NOMO-1 treated with DMSO at 0.1 percent for 48 hours (cell line): ENCODE results near the gene NEAT1.

ENCODE experiments used
- DNase-seq: peaks from one replicate; lab custom pipeline; 2025; ENCODE audit not compliant: unreplicated experiment; lab: John Stamatoyannopoulos, UW

NEAT1 gene

DNA sequence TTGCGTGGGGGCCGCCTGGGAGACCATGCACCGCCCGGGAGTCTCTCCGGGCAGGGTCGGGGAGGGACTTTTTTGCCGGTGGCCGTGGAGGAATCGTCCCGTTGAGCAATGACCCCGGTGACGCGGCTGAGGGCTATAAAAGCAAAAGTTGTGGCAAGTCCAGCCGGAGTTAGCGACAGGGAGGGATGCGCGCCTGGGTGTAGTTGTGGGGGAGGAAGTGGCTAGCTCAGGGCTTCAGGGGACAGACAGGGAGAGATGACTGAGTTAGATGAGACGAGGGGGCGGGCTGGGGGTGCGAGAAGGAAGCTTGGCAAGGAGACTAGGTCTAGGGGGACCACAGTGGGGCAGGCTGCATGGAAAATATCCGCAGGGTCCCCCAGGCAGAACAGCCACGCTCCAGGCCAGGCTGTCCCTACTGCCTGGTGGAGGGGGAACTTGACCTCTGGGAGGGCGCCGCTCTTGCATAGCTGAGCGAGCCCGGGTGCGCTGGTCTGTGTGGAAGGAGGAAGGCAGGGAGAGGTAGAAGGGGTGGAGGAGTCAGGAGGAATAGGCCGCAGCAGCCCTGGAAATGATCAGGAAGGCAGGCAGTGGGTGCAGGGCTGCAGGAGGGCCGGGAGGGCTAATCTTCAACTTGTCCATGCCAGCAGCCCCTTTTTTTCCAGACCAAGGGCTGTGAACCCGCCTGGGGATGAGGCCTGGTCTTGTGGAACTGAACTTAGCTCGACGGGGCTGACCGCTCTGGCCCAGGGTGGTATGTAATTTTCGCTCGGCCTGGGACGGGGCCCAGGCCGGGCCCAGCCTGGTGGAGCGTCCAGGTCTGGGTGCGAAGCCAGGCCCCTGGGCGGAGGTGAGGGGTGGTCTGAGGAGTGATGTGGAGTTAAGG is at the start of gene NEAT1:
NEAT1 (plus strand) TSS at position 166 of the 883 bp plus-strand sequence.
- DNase-seq: peak; percentile 84

DNA sequence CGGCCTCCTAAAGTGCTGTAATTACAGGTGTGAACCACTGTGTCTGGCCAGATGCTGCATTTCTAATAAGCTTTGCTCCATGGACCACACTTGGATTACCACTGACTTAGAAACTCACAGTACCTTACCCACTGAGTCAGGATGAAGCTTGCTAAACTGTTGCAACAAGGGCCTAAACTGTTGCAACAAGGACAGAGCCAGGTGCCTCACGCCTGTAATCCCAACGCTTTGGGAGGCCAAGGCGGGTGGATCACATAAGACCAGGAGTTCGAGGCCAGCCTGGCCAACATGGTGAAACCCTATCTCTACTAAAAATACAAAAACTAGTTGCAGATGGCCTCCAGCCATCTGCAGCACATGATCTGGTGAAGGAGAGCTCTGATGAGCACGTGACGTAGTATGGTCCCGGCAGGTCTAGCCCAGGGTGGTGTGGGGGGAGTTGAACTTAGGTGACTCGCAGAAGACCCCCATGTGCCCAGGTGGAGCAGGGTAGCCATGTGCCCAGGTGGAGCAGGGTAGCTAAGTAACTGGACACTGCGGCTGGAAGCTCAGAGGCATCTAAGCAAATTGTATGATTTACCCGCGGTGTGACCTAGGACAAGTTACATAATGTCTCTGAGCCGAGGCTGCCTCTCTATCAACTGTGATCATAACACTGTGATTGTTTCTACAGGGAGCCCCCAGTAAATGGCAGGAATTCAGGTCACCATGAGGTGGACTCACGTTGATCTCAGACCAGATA is 48.6 kb upstream of the NEAT1 start:
- DNase-seq: no peak

- DNase-seq: no peak
Measured at GRCh38 chr11:65375012-65375411, 47.6 kb upstream of the NEAT1 start.

DNA sequence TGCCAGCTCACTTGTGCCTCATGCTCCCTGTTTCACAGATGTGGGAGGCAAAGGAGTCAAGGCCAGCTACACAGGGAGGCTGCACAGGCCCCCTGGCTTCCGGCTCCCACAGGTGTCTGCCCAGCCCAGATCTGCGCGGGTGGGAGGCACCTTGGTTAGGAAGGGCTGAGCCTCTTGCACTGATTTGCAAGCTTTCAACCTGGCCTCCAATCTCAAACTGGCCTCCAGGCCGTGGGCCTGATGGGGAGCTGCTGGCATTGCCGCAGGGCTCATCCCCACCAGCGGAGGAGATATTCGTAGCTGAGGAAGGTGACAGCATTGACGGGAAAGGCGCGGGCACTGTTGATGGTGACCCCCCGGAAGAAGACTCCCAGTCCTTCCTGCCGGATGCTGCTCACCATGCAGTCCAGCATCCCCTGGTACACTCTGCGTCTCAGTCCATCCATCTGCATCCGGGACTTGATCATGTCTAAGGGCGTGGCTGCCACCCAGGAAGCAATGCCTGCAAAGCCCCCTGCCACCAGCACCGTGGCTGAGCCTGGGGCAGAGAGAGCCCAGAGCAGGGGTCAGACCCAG is 46.4 kb upstream of the NEAT1 start:
- DNase-seq: no peak

GRCh38 chr11:65377036-65377435 is 45.6 kb upstream of the NEAT1 start:
- no peak for DNase-seq

DNA sequence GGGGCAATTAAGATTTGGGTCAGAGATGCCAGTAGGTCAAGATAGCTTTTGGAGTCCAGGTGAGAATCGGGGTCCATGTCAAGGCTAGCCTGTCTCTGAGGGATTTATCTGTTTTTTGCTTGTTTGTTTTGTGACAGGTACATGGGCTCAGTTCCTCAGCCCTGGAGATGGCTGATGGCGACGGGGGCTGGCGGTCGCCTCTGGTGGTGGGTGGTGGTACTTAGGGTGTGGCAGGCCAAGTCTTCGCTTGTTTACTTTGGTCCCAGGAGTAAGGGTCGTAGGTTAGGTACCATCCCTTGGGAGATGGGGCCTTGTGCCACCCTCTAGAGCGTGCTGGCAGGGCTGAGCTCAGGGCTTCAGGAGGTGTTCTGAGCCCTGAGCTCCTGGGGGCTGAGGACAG is 44.8 kb upstream of the NEAT1 start:
- no peak for DNase-seq

DNA sequence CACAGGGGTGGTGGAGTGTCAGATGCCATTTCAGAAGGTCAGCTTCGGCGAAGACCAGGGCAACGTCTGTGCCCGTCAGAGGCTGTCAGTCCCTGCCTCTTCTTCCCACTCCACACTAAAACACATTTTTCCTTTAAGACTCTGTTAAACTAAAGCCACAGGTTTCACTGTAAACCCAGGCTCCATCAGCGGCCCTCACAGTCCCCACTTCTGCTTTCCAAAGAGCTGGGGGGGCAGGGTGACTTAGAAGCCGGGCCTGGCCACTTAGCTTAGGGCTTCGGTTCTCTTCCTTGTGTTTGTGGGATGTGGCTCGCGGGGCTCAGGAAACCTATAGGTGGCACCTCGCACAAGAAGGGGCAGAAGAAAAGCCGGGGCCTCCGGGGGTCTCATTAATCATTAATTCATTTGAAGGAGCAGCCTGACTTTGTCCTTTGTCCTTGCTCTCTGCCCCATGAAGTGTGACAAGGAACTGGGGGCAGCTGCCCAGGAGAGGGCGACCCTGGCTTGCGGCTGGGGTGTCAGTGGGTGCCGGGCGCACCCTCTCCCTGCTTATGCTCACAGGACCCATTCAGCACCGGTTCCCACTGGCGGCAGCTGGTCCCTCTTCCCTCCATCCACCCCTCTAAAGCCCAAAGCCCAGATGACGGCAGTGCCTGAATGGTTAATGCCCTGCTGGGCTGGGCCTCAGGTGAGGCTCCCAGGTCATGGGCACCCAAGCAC is 44.2 kb upstream of the NEAT1 start:
- DNase-seq: peak; percentile 84

GRCh38 chr11:65378928-65379638 is 43.5 kb upstream of the NEAT1 start:
- DNase-seq: no peak

DNA sequence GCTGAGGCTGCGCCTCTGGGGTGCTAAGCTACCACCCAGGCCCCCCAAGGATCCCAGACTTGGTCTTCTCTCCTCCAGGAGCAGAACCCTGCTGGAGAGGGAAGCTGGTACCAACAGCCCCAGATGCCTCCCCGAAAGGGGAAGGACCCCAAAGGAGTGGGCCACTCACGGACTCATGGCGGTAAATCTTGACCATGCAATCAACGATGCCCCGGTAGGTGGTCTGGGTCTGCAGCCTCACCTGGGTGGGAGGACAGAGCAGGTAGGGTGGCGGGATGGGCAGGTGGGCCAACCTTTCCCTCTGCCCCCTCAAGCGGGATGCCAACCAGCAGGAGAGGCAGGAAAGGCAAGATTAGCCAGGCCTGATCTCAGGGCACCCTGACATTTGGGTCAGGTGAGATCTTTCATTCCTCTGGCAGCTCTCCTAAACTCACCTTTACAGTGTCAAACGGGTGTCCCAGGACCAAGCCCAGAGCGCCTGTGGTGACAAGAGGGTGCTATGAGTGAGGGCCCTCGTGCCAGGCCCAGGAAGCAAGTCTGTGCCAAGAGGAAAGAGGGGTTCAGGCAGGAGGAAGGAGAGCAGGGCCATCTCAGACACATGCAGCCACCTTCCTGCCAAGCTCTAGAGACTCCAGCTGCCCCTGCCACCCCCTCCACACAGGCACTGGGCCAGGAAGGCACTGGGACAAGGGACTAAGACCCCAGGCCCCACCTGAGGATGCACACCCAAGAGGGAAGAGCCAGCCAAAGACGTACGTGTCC is 42.7 kb upstream of the NEAT1 start:
- no peak for DNase-seq

- DNase-seq: no peak
Measured at GRCh38 chr11:65380460-65381119, 42.0 kb upstream of the NEAT1 start.

DNA sequence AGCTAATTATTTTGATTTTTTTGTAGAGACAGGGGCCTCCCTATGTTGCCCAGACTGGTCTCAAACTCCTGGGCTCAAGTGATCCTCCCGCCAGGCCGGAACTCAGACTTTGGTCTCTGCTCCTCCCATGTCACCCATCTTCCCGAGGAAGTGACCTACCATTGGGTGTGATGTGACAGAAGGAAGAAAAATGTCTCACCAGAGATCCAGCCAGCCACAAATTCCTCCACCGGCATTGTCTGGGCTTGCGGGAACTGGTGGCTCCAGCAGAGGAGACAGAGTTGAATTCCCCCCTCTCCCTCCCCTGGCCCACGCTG is 40.9 kb upstream of the NEAT1 start:
- DNase-seq: peak; percentile 62

DNA sequence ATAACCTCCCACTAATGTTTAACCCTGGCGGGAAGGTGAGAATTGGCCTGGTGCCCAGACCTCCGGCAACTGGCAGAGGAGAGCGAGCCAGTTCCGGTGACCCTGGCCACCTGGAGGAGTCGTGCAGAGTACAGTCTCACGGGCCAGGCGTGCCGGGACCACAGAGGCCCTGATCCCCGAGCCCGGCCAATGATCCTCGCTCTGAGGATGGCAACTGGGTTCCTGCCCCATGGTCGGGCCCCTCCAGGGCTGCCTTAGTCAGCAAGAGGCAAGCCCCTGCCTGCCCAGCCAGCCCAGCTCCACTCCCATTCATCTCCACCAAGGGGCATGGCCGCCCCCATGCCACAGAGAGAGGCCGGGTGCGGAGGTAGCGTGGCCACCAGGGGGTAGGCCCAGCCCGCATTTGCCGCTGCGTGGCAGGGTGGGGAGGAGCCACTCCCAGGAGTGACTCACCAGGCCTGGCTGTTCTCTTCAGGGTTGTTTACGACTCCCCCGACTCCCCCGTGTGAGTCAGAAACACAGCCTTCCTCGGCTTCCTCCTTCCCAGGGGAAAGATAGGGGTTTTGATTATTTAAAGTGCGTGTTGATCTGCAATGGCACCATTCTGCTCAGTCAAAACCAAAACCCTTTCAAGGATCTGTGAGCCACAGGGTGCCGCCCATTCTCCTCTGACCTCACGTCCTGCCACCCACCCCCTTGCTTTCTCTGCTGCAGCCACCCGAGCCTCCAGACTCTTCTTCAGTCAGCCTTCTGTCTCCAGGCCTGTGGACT is 40.4 kb upstream of the NEAT1 start, which contains the start of gene SLC25A45:
SLC25A45 (minus strand) TSS at position 614 of the 771 bp plus-strand sequence. CDS start 695 bp downstream, outside the sequence.
- peak; percentile 92 for DNase-seq

DNA sequence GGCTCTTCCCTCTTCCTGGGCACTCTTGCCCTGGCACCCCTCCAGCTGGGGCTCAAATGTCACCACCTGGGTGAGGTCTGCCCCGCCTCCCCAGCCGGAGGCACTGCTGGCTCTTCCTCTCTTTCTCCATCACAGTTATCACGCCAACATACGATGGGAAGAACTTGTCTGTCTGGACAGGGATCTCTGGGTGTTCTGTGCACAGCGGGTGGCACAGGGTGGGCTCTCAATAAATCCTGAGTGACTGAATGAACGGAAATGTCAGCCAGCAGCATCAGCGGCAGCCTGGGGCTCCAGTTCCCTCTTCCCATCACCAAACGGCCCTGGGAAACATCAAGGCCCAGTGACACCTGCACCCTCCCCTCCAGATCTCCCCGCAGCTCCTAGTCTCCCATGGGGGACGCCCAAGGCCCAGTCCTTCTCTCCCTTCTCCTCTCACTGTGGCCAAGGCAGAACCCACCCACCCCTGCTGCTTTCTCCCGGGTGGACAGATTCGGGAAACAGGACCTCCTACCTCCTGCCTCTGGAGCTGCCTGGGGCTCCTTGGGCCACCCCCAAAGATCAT is 39.7 kb upstream of the NEAT1 start:
- DNase-seq: no peak

DNA sequence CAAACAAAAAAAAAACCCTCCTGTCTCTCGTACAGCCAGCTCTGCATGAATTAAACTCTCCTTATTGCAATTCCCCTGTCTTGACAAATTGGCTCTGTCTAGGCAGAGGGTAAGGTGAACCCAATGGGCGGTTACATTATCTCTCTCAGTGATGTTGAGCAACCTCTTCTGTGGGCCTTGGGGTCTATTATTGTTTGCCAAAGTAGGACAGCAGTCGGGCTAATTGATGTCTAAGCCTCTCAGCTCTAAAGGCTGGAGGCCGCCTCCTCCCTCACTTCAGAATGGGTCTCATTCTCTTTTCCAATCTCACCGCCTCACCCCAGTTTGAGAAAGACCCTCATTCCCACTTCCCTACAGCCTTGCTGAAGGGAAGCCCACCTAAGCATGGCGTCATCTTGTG is 38.8 kb upstream of the NEAT1 start:
- DNase-seq: no peak

DNA sequence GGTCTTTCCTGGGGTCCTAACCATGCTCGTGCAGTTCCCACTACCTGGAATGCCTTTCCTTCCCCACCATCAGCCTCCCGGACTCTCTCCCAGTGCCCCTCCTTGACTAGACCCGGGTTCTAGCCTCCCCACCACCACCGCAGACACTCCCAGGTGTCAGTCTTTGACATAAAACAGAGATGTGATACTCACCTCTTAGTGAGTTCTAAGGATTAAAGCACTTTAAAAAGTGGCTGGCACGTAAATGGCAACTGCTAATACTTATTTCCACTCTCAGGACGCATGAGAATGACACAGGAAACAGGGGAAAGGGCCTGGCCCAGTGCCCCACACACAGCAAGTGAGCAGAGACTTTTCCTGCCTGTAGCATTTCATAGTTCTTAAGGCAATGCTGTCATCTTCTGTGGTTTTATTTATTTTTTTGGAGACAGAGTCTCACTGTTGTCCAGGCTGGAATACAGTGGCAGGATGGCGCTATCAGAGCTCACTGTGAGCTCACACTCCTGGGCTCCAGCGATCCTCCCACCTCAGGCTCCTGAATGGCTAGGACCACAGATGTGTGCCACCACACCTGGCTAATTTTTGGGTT is 38.2 kb upstream of the NEAT1 start:
- no peak for DNase-seq

GRCh38 chr11:65386307-65387140 is 36.1 kb upstream of the NEAT1 start, which contains the start of gene FRMD8:
FRMD8 (plus strand) TSS chr11:65386637; CDS start chr11:65387037, 400 bp downstream.
- peak; percentile 78 for DNase-seq

DNA sequence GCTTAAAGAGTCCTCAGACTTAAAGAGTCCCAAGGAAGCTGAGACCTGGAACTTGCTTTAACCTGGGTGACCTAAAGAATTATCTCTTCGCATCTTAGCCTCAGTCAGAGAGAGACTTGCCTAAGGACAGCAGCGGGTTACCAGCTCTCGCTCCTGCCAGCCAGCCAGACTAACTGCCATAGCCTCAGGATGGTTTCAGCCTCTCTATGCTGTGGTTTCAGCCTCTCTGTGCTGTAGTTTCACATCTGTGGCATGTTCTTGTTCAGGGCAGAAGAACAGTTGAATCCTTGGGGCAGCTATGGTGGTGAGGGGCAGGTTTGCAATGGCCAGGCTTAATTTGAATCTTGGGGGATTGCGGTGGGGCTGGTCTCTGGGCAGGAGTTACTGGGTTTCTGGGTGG is 33.9 kb upstream of the NEAT1 start:
- DNase-seq: no peak
